Uterus (tissue), 4 donors: ENCODE measurements around the gene TLN1. TPM values are rescaled to one million over a fixed set of nuclear protein-coding genes. Genes with fewer than 3 reads are reported as not detected.

Source experiments
- DNase-seq, 2 donors: peaks; one replicate each; pipeline ENCODE4 v3.0.0-alpha.2; 2019 to 2020
- H3K27ac ChIP-seq, 2 donors: fragments of 200-600 bp; sonication (generic); 1 replicate in 1 of 2; 2 replicates in 1 of 2; pipeline ENCODE4 v1.5.1; 2016 to 2018
- H3K27me3 ChIP-seq, 2 donors: fragments of 200-600 bp; sonication (generic); one replicate each; pipeline ENCODE4 v1.5.1; 2018 to 2019; ENCODE audit warnings: control low read depth in 1 of 2
- H3K36me3 ChIP-seq, 2 donors: fragments of 200-600 bp; sonication (generic); one replicate each; pipeline ENCODE4 v1.5.1; 2019; ENCODE audit warnings: control low read depth in 1 of 2
- H3K4me1 ChIP-seq, 2 donors: fragments of 200-600 bp; sonication (generic); one replicate each; pipeline ENCODE4 v1.5.1; 2018 to 2019; ENCODE audit warnings: control low read depth in 1 of 2
- H3K4me3 ChIP-seq, 2 donors: fragments of 200-600 bp; sonication (generic); 1 replicate in 1 of 2; 2 replicates in 1 of 2; pipeline ENCODE4 v1.5.1; 2018 to 2019; ENCODE audit warnings: mild to moderate bottlenecking in 1 of 2
- H3K9me3 ChIP-seq, 2 donors: fragments of 200-600 bp; sonication (generic); one replicate each; pipeline ENCODE4 v1.5.1; 2019; ENCODE audit warnings: control low read depth in 1 of 2
- CTCF ChIP-seq, 4 experiments: fragments of 200-600 bp in 2 of 4; fragments of 450-650 bp in 2 of 4; sonication (generic) in 2 of 4; IDR thresholded peaks; one replicate each; pipeline ENCODE4 v1.5.1; 2016 to 2019; ENCODE audit warnings: antibody characterized with exemption in 4 of 4, mild to moderate bottlenecking in 2 of 4, moderate library complexity in 1 of 4
- POLR2A ChIP-seq, 2 donors: fragments of 450-650 bp; IDR thresholded peaks; one replicate each; pipeline ENCODE4 v1.6.1; 2016; ENCODE audit warnings: antibody characterized with exemption in 2 of 2, mild to moderate bottlenecking in 1 of 2, moderate library complexity in 1 of 2
- intact Hi-C: fragments of 100-400 bp; cut with DNase I; formaldehyde crosslinking; loops from one replicate; pipeline ENCODE4 v1.15.1; 2023; ENCODE audit warnings: low total_unique reads
- total RNA-seq, 4 donors: library from RNA; depleted of rRNA in 3 of 4; stranded (reverse); fragments of >200 nt in 3 of 4; gene quantifications; one replicate each; pipeline versions ENCODE4 v1.1.0 to v1.2.4, GENCODE V29; 2014 to 2023
- donor health status: DM: yes; HTN: yes; CAD: no.

TLN1 gene
- total RNA-seq, 4 donors from 2014 or later: 202 to 540 (median 281) TPM

GRCh38 chr9:35691757-35692301 lies 40.2 kb downstream of the TLN1 start:
- H3K36me3 ChIP-seq: no peaks in the 10 kb centered on the region
- TF ChIP-seq CTCF (IDR thresholded peaks at IDR 0.05) (no peak), POLR2A (IDR thresholded peaks at IDR 0.05) (no peak)
- no peaks in the 10 kb centered on the region for H3K4me1 ChIP-seq
- DNase-seq: peak in 1 of 2 donors; percentile 60
- H3K27me3 ChIP-seq: no peaks in the 10 kb centered on the region
- peak overlapping the region; percentile 93 to 98 for H3K27ac ChIP-seq
- H3K9me3 ChIP-seq: no peaks in the 10 kb centered on the region
- peak overlapping the region; percentile 57 to 71 for H3K4me3 ChIP-seq
- intact Hi-C loops: no loop called here

DNA sequence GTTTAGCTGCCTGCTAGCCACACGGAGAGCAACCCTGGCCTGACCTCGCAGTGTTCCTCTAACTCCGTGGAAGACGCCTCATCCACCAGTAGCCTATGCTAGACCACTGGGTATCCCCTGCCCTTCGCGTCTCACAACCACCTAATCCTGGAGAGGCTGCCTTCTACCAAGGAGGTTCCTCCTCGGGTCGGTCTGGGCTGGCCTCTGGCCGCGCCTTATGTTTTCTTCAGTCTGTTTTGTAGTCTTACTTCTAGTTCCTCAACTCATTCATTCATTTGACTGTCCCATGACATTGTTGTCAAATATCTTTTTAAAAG lies 40.7 kb downstream of the TLN1 start:
- H3K27me3 ChIP-seq: no peaks in the 10 kb centered on the region
- no peak for DNase-seq
- no peak for TF ChIP-seq CTCF (IDR thresholded peaks at IDR 0.05)
- no peak for TF ChIP-seq POLR2A (IDR thresholded peaks at IDR 0.05)
- H3K4me1 ChIP-seq: no peaks in the 10 kb centered on the region
- H3K9me3 ChIP-seq: no peaks in the 10 kb centered on the region
- peak overlapping the region; percentile 93 to 98 for H3K27ac ChIP-seq
- intact Hi-C loops: no loop called here
- H3K36me3 ChIP-seq: no peaks in the 10 kb centered on the region
- peak overlapping the region; percentile 57 to 71 for H3K4me3 ChIP-seq

DNA sequence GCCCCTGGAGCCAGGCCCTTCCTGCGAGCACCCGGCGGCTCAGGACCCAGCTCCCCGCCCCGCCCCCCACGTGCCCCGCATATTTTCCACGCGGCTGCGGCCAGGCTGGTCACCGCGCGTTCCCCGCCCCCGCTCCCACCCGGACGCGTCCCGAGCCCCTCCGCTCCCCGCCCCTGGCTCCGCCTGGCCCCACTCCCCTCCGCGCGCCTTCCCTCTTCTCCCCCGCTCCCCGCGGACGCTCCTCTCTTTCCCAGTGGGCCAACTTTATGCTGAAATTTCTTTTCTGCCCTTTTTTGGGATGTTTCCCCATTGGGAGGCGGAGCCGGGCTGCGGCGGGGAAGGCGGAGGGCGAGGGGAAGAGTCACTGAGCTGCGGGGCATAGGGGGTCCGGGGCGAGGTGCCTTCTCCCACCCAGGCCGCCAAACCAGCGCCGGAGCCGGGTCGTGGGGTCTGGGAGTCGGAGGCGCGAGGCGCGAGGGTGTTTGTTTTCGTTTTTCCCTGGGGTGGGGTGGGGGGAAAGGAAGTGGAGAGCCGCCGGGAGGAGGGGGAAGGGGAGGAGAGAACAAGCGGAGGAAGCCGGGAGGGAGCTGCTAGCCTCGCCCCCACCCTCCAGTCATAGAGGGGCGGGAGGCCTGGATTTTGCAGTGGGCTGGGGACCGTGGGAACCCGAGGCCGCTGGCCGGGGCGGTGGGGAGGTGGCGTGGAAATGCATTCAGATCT lies 41.2 kb downstream of the TLN1 start:
- Histone ChIP-seq H3K27ac (peak overlapping the region; percentile 93 to 98), H3K9me3 (no peaks in the 10 kb centered on the region), H3K36me3 (no peaks in the 10 kb centered on the region), H3K4me1 (peaks cover 0 to 4% of the 10 kb centered on the region in 2 donors), H3K4me3 (peak overlapping the region; percentile 57 to 71), H3K27me3 (no peaks in the 10 kb centered on the region)
- TF ChIP-seq POLR2A (IDR thresholded peaks at IDR 0.05): peak; percentile 54 to 77
- TF ChIP-seq CTCF (IDR thresholded peaks at IDR 0.05): peak in 1 of 4 experiments; percentile 5
- intact Hi-C loops: no loop called here
- peak; percentile 91 to 93 for DNase-seq

DNA sequence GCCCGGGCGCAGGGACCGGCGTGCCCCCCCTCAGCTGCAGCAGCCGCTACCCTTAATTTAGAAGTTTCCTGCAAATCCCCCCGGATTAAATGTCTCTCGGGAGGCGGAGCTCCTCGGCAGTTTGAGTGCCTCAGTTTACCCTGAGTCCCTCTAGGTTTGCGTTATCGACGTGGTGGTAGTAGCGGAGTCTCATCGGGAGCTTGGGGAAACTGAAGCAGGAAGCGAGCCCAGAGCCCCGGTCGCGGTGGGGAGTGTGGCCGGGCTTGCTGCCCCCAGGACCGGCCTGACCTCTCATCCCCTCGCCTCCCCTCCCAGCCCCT lies 41.7 kb downstream of the TLN1 start:
- Histone ChIP-seq H3K4me1 (peaks cover 0 to 4% of the 10 kb centered on the region in 2 donors), H3K9me3 (no peaks in the 10 kb centered on the region), H3K36me3 (no peaks in the 10 kb centered on the region), H3K27ac (peak overlapping the region; percentile 93 to 98), H3K4me3 (peak overlapping the region; percentile 57 to 71), H3K27me3 (no peaks in the 10 kb centered on the region)
- DNase-seq: no peak
- TF ChIP-seq POLR2A (IDR thresholded peaks at IDR 0.05) (no peak), CTCF (IDR thresholded peaks at IDR 0.05) (no peak)
- intact Hi-C loops: no loop called here

DNA sequence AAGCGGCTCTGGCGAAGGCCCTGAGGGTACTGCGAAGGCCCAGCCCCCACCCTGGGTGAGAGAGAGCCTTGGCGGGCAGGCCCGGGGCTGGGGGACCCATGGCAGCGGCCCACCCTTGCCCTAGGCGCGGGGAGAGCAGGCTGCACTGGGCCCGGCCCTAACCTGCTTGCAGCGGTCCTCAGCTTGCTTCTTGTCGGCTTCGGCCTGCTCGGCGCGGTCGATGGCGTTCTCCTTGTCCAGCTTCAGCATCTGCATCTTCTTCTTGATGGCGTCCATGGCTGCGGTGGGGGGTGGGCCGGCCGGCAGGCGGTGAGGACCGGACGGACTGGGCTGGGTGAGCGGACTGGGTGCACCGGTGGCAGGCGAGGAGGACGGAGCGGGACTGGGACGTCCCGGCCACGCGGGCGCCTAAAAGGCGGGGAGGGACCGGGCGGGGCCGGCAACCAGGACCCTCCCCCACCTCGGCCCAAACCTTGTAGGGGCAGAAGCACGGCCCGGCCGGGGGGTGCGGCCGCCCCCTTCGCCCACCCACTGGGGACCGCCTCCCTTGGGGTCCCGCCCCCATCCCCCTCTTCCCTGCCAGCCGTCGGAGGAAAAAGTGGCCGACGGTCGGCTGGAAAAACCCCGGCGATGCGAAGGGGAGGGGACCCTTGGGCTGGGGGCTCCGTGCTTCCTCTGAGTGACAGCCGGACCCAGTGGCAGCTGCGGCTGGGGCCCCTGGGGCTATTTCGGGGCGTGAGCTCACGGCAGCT lies 42.3 kb downstream of the TLN1 start, which contains the start of gene TPM2:
TSS of gene TPM2 (minus strand) at position 384 of the 752 bp plus-strand sequence. CDS start at position 276, 108 bp downstream.
- Histone ChIP-seq H3K9me3 (no peaks in the 10 kb centered on the region), H3K36me3 (no peaks in the 10 kb centered on the region), H3K4me3 (peak within 1 kb of the TSS; percentile 57 to 71), H3K4me1 (peaks cover 0 to 4% of the 10 kb centered on the region in 2 donors), H3K27ac (peak within 1 kb of the TSS; percentile 93 to 98), H3K27me3 (no peaks in the 10 kb centered on the region)
- peak; percentile 91 to 93 for DNase-seq
- intact Hi-C loops: loop anchor here (5.0 kb wide), 1 partner anchor 38 kb away; no protein-coding TSS in a partner anchor
- peak; percentile 68 to 94 for TF ChIP-seq POLR2A (IDR thresholded peaks at IDR 0.05)
- TF ChIP-seq CTCF (IDR thresholded peaks at IDR 0.05): peak in 1 of 4 experiments; percentile 12
